ENCODE data around the gene NOLC1.

The NOLC1 gene

DNA sequence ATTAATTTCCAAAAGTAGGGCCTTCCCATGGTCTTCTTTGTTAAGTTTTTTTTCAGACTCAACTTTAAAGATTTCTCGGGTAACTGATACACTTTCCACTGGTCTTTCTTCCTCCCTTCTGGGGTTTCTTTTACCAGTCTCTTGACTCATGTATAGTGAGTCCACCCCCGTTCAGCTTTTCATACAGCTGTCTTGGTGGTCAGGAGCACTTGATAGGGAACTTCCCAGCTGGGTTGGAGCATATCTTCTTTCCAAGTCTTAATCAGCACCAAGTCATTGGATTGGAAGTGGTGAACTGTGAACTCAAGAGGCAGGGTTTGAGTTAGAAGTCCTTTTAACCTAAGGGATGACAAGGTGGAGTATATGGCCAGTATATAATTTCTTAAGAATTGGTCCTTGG lies 44.7 kb downstream of the NOLC1 start:
- no peak for DNase-seq (ENCODE audit: insufficient read length, low spot score)

DNA sequence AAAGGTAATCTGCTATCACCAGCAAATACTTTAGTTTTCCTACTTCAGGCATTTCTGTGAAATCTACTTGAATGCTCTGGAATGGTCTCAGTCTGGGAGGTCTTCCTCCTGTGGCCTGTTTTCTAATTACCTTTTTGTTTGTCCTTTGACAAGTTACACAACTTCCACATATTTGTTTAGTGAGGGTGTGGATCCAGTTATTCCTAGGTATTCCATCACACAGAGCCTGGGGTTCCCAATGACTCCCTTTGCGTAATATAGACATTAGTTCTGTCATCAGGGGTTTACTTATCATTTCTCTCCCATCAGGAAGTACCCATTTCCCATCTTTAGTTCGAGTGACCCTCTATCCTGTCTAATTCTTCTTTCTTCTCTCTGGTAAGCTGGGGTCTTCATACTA lies 45.8 kb downstream of the NOLC1 start:
- DNase-seq (ENCODE audit: insufficient read length, low spot score) (no peak), FAIRE-seq (no peak)
- TF ChIP-seq, protein P1, sequence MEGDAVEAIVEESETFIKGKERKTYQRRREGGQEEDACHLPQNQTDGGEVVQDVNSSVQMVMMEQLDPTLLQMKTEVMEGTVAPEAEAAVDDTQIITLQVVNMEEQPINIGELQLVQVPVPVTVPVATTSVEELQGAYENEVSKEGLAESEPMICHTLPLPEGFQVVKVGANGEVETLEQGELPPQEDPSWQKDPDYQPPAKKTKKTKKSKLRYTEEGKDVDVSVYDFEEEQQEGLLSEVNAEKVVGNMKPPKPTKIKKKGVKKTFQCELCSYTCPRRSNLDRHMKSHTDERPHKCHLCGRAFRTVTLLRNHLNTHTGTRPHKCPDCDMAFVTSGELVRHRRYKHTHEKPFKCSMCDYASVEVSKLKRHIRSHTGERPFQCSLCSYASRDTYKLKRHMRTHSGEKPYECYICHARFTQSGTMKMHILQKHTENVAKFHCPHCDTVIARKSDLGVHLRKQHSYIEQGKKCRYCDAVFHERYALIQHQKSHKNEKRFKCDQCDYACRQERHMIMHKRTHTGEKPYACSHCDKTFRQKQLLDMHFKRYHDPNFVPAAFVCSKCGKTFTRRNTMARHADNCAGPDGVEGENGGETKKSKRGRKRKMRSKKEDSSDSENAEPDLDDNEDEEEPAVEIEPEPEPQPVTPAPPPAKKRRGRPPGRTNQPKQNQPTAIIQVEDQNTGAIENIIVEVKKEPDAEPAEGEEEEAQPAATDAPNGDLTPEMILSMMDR (IDR thresholded peaks at IDR 0.05; ENCODE audit: insufficient read depth, missing control alignments), result no peak

More for the DNA sequence above, 44.7 kb downstream of the NOLC1 start:
- TF ChIP-seq, protein P1 (IDR thresholded peaks at IDR 0.05; ENCODE audit: insufficient read depth, missing control alignments), result no peak
- FAIRE-seq, result no peak

DNA sequence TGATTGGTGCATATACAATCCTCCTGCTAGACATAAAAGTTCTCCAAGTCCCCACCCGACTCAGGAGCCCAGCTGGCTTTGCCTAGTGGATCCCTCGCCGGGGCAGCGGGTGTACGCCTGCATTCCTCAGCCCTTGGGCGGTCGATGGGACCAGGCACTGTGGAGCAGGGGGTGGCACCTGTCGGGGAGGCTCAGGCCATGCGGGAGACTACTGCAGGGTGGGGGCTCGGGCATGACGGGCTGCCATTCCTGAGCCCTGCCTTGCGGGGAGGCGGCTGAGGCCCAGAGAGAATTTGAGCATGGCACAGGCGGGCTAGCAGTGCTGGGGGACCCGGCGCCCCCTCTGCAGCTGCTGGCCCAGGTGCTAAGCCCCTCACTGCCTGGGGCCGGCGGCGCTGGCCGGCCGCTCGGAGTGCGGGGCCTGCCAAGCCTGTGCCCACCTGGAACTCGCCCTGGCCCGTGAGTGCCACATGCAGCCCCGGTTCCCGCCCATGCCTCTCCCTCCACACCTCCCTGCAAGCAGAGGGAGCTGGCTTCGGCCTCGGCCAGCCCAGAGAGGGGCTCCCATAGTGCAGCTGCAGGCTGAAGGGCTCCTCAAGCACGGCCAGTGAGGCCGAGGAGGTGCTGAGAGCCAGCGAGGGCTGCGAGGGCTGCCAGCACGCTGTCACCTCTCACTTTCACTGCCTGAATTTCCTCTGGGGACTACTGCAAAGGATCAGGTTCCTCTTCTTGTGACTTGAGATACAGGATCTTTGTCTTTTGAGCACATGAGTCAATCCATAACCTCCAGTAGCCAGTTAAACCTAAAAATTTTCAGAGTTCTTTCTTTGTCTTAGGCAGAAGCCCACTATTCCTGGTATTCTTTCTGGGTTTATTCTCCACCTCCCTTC lies 48.8 kb downstream of the NOLC1 start:
- no peak for FAIRE-seq
- TF ChIP-seq, protein P1 (IDR thresholded peaks at IDR 0.05; ENCODE audit: insufficient read depth, missing control alignments), result no peak
- DNase-seq (ENCODE audit: insufficient read length, low spot score), result no peak

DNA sequence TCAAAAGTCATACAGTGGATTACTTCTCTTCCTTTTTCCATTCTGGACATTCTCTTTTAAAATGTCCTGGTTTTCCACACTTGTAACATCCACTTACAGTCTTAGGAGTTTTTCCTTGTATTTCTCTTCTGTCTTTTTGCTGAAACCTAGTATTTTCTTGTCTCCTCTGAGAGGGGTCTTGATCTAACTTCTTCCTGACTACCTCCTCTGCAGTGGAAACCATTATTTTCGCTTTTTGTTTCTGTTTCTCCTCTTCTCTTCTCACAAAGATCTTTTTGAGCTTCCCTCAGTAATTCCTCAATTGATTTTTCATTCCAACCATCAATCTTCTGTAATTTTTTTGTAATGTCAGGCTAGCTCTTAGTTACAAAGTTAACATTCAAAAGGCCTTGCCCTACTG lies 50.2 kb downstream of the NOLC1 start:
- TF ChIP-seq, protein P1 (IDR thresholded peaks at IDR 0.05; ENCODE audit: insufficient read depth, missing control alignments), result no peak
- FAIRE-seq (no peak), DNase-seq (ENCODE audit: insufficient read length, low spot score) (no peak)

DNA sequence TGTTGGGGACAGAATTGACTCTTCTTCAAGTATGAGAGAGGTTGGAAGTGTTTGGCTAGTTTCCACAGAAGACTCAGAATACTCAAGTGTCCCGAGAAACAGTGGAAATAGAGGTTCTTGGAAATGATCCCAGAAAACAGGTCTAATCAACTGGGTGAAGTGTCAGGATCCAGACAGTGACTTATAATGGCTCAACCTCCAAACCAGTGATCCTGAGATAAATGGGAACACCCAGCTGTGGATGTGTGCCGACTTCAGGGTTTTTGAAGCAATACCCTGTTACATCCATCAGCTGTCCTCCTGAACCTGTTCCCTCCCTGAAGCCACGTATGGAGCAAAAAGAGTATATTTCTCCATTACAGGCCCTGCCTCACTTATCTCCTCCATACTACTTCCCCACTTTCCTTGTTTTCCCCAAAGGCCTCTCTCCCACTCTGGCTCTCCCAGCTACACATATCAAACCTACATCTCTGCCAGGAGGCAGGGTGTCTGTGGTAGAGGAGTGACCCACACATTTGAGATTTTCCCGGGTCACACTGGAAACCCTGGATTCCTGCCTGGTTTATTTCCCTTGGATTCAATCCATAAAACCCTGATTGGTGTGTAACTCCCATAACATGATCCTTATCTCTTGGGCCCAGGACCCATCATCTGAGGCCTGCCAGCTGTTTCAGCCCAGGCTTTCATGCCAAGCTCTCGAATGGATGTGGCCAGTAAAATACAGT lies 56.3 kb downstream of the NOLC1 start:
- FAIRE-seq (no peak), DNase-seq (ENCODE audit: insufficient read length, low spot score) (no peak)
- TF ChIP-seq, protein P1 (IDR thresholded peaks at IDR 0.05; ENCODE audit: insufficient read depth, missing control alignments), result no peak

DNA sequence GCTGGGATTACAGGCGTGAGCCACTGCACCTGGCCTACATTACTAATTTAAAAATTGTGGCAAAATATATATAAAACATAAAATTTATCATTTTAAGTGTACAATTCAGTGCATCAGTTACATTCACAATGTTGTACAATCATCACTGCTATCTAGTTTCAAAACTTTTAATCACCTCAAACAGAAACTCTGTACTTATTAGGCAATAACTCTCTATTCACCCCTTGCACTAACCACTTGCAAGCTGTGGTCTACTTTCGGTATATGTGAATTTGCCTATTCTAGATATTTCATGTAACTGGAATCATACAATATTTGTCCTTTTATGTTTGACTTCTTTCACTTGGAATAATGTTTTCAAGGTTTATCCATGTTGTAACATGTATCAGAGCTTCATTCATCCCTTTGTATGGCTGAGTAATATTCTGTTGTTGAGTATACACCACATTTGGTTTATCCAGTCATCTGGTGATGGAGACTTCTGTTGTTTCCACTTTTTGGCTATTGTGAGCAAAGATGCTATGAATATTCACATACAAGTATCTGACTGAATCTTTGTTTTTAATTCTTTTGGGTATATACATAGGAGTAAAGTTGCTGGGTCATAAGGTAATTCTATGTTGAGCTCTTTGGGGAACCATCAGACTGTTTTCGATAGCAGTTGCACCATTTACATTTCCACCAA lies 59.6 kb downstream of the NOLC1 start:
- no peak for DNase-seq (ENCODE audit: insufficient read length, low spot score)
- TF ChIP-seq, protein P1 (IDR thresholded peaks at IDR 0.05; ENCODE audit: insufficient read depth, missing control alignments), result no peak
- FAIRE-seq, result no peak
